Measurements from ENCODE around the gene MYO1A.
A peak's percentile ranks its signal among the peaks of the same experiment; 100 is the strongest.

DNA sequence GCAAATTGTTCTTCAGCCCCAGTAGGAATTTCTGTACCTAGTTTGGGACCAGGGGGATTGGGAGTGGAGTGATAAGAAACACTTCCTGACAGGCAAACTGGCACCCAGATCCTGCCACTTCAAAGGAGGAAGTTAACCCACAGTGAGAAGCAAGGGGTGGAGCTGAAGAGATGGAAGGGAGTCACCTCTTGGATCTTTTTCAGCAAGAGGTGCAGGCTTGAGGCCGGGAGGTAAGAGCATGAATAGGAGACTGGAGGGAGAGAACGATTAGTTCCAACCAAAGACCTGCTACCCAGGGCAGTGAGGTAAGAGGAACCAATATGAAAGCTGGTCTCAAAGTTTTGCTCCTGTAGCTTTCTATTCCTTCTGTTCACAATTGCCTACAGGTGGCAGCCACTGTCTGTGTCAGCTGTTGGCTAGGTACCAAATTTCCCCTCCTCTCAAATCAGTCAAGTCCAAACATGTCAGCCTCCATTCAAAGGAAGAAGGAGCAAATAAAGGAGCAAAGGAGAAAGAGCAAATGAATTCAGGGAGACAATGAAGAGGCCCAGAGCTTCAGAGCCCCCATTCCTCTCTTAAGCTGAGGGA lies 18.7 kb downstream of the MYO1A start:
- TF ChIP-seq CTCF (optimal IDR thresholded peaks at IDR 0.05 in 1 of 3, IDR thresholded peaks at IDR 0.05 in 1 of 3, conservative IDR thresholded peaks at IDR 0.05 in 1 of 3; ENCODE audit: extremely low read depth in 1 of 3, insufficient read depth in 2 of 3, low read length in 3 of 3) (peak in 1 of 3 experiments; percentile 37), EZH2 (IDR thresholded peaks at IDR 0.05; ENCODE audit: low read length) (no peak)
